ENCODE data around the gene FGD5.
A peak's percentile ranks its signal among the peaks of the same experiment; 100 is the strongest.

Gene FGD5

GRCh38 chr3:14913071-14913925, 94.5 kb downstream of the FGD5 start:
- no peak overlapping the region for H3K27ac ChIP-seq
- no peak overlapping the region for H3K4me3 ChIP-seq

- H3K4me3 ChIP-seq, result no peak overlapping the region
- H3K27ac ChIP-seq, result no peak overlapping the region
Observed at GRCh38 chr3:14913926-14914778, 95.4 kb downstream of the FGD5 start.

GRCh38 chr3:14914779-14915117, 96.0 kb downstream of the FGD5 start:
- Histone ChIP-seq H3K27ac (no peak overlapping the region), H3K4me3 (no peak overlapping the region)

- Histone ChIP-seq H3K4me3 (no peak overlapping the region), H3K27ac (peak overlapping the region in 1 of 21 experiments; percentile 16)
Observed at GRCh38 chr3:14915636-14916222, 97.0 kb downstream of the FGD5 start.

GRCh38 chr3:14918356-14918860, 99.6 kb downstream of the FGD5 start:
- no peak overlapping the region for H3K4me3 ChIP-seq
- H3K27ac ChIP-seq, result no peak overlapping the region

GRCh38 chr3:14920536-14920935, 101.8 kb downstream of the FGD5 start:
- H3K27ac ChIP-seq, result peak overlapping the region in 1 of 21 experiments; percentile 4
- no peak overlapping the region for H3K4me3 ChIP-seq

GRCh38 chr3:14921034-14921616, 102.4 kb downstream of the FGD5 start:
- peak overlapping the region in 1 of 21 experiments; percentile 4 for H3K27ac ChIP-seq

GRCh38 chr3:14921811-14922705, 103.3 kb downstream of the FGD5 start:
- H3K4me3 ChIP-seq, result no peak overlapping the region
- no peak overlapping the region for H3K27ac ChIP-seq

More at GRCh38 chr3:14921034-14921616, 102.4 kb downstream of the FGD5 start:
- H3K4me3 ChIP-seq, result no peak overlapping the region

GRCh38 chr3:14922863-14923262, 104.1 kb downstream of the FGD5 start:
- H3K27ac ChIP-seq, result no peak overlapping the region

GRCh38 chr3:14923476-14923875, 104.7 kb downstream of the FGD5 start:
- no peak overlapping the region for H3K27ac ChIP-seq

More at GRCh38 chr3:14922863-14923262, 104.1 kb downstream of the FGD5 start:
- no peak overlapping the region for H3K4me3 ChIP-seq

GRCh38 chr3:14925729-14926591, 107.2 kb downstream of the FGD5 start:
- Histone ChIP-seq H3K27ac (no peak overlapping the region), H3K4me3 (no peak overlapping the region)

More at GRCh38 chr3:14923476-14923875, 104.7 kb downstream of the FGD5 start:
- H3K4me3 ChIP-seq, result no peak overlapping the region

GRCh38 chr3:14926592-14926991, 107.8 kb downstream of the FGD5 start:
- H3K27ac ChIP-seq, result no peak overlapping the region
- H3K4me3 ChIP-seq, result no peak overlapping the region

GRCh38 chr3:14927308-14927707, 108.5 kb downstream of the FGD5 start:
- Histone ChIP-seq H3K4me3 (no peak overlapping the region), H3K27ac (no peak overlapping the region)

- Histone ChIP-seq H3K4me3 (no peak overlapping the region), H3K27ac (no peak overlapping the region)
Observed at GRCh38 chr3:14929310-14930074, 110.7 kb downstream of the FGD5 start.

- Histone ChIP-seq H3K27ac (no peak overlapping the region), H3K4me3 (no peak overlapping the region)
Observed at GRCh38 chr3:14933820-14934425, 115.2 kb downstream of the FGD5 start.

GRCh38 chr3:14935592-14936345, 117.0 kb downstream of the FGD5 start:
- H3K27ac ChIP-seq, result no peak overlapping the region
- no peak overlapping the region for H3K4me3 ChIP-seq
